ENCODE results near the gene MEGF11. TPM values are rescaled to one million over a fixed set of nuclear protein-coding genes. Genes with fewer than 3 reads are reported as not detected.

The MEGF11 gene
- total RNA-seq, 1 experiment from 2014 or later = not detected

GRCh38 chr15:65963358-65963757, 290.2 kb downstream of the MEGF11 start:
- no TSS peak for BruUV-seq (replicated peaks)
- Histone ChIP-seq H3K79me2 (ENCODE audit: low read length) (no peaks in the 10 kb centered on the region), H3K9me3 (ENCODE audit: low read length) (no peaks in the 10 kb centered on the region), H4K20me1 (ENCODE audit: low read length) (no peaks in the 10 kb centered on the region), H3K4me3 (ENCODE audit: low read length) (no peak overlapping the region), H3K27me3 (ENCODE audit: low read length) (peaks cover 13% of the 10 kb centered on the region; the same call in 1 of the 2 replicates), H3K4me1 (ENCODE audit: insufficient read depth, low read length) (no peaks in the 10 kb centered on the region), H3K36me3 (ENCODE audit: low read depth, low read length) (no peaks in the 10 kb centered on the region), H3K27ac (ENCODE audit: low read length) (no peak overlapping the region), H3K9ac (ENCODE audit: low read length) (no peak overlapping the region), H3K4me2 (ENCODE audit: low read length) (no peak overlapping the region), H3F3A (ENCODE audit: low read length, unreplicated experiment) (no peaks in the 10 kb centered on the region), H3K9me2 (replicated peaks; ENCODE audit: low read length) (no peaks in the 10 kb centered on the region), H2AFZ (ENCODE audit: low read length) (no peak overlapping the region)
- intact Hi-C loops (cut with micrococcal nuclease) = no loop called here
- DNase-seq = no peak
- ChIA-PET CTCF (no interaction called here), POLR2A (ENCODE audit: unreplicated experiment) (no interaction called here)
- TF ChIP-seq CTCF (conservative IDR thresholded peaks at IDR 0.05; ENCODE audit: low read depth, low read length) (no peak), EZH2phosphoT487 (IDR thresholded peaks at IDR 0.05; ENCODE audit: borderline replicate concordance, low read length) (no peak), EZH2 (IDR thresholded peaks at IDR 0.05; ENCODE audit: low read length, unreplicated experiment) (no peak)
- no peak for ATAC-seq

- CTCF ChIA-PET = no interaction called here
- Histone ChIP-seq H3K9me2 (replicated peaks; ENCODE audit: low read length) (no peaks in the 10 kb centered on the region), H3K79me2 (ENCODE audit: low read length) (no peaks in the 10 kb centered on the region), H3K4me1 (ENCODE audit: insufficient read depth, low read length) (no peaks in the 10 kb centered on the region), H3K27me3 (ENCODE audit: low read length) (peaks cover 2% of the 10 kb centered on the region; the same call in 1 of the 2 replicates), H3K4me3 (ENCODE audit: low read length) (no peak overlapping the region), H3K9me3 (ENCODE audit: low read length) (no peaks in the 10 kb centered on the region), H3K27ac (ENCODE audit: low read length) (no peak overlapping the region), H4K20me1 (ENCODE audit: low read length) (no peaks in the 10 kb centered on the region), H3K4me2 (ENCODE audit: low read length) (no peak overlapping the region), H3K36me3 (ENCODE audit: low read depth, low read length) (no peaks in the 10 kb centered on the region), H3K9ac (ENCODE audit: low read length) (no peak overlapping the region), H3F3A (ENCODE audit: low read length, unreplicated experiment) (no peaks in the 10 kb centered on the region), H2AFZ (ENCODE audit: low read length) (no peak overlapping the region)
- ATAC-seq = peak; percentile 37
- TF ChIP-seq CTCF (conservative IDR thresholded peaks at IDR 0.05; ENCODE audit: low read depth, low read length) = peak; percentile 33
- no peak for TF ChIP-seq EZH2 (IDR thresholded peaks at IDR 0.05; ENCODE audit: low read length, unreplicated experiment)
- POLR2A ChIA-PET (ENCODE audit: unreplicated experiment) = no interaction called here
- intact Hi-C loops (cut with micrococcal nuclease) = no loop called here
- peak; percentile 21 for DNase-seq
- BruUV-seq (replicated peaks) = no TSS peak
These were observed 291.4 kb downstream of the MEGF11 start for GRCh38 chr15:65962187-65962586.

GRCh38 chr15:65960586-65960985, 293.0 kb downstream of the MEGF11 start:
- no peaks in the 10 kb centered on the region for H3K79me2 ChIP-seq (ENCODE audit: low read length)
- no peak for TF ChIP-seq CTCF (conservative IDR thresholded peaks at IDR 0.05; ENCODE audit: low read depth, low read length)
- TF ChIP-seq EZH2 (IDR thresholded peaks at IDR 0.05; ENCODE audit: low read length, unreplicated experiment) = no peak
- no peak for TF ChIP-seq EZH2phosphoT487 (IDR thresholded peaks at IDR 0.05; ENCODE audit: borderline replicate concordance, low read length)
- no peak overlapping the region for H3K27ac ChIP-seq (ENCODE audit: low read length)
- no peaks in the 10 kb centered on the region for H3K9me3 ChIP-seq (ENCODE audit: low read length)
- no peak overlapping the region for H3K4me3 ChIP-seq (ENCODE audit: low read length)
- H2AFZ ChIP-seq (ENCODE audit: low read length) = no peak overlapping the region
- intact Hi-C loops (cut with micrococcal nuclease) = no loop called here
- CTCF ChIA-PET = no interaction called here
- H3K4me1 ChIP-seq (ENCODE audit: insufficient read depth, low read length) = no peaks in the 10 kb centered on the region
- H3K9me2 ChIP-seq (replicated peaks; ENCODE audit: low read length) = no peaks in the 10 kb centered on the region
- H3K36me3 ChIP-seq (ENCODE audit: low read depth, low read length) = no peaks in the 10 kb centered on the region
- POLR2A ChIA-PET (ENCODE audit: unreplicated experiment) = no interaction called here
- no peak overlapping the region for H3K9ac ChIP-seq (ENCODE audit: low read length)
- no peak overlapping the region for H3K4me2 ChIP-seq (ENCODE audit: low read length)
- H4K20me1 ChIP-seq (ENCODE audit: low read length) = no peaks in the 10 kb centered on the region
- H3K27me3 ChIP-seq (ENCODE audit: low read length) = no peaks in the 10 kb centered on the region
- no peaks in the 10 kb centered on the region for H3F3A ChIP-seq (ENCODE audit: low read length, unreplicated experiment)
- no peak for ATAC-seq
- no TSS peak for BruUV-seq (replicated peaks)
- DNase-seq = no peak
